Activated B cell treated with CpG ODN at 0.5 μM for 24 hours (primary cell): Measurements from ENCODE around the gene FAM131A. TPM values are rescaled to one million over a fixed set of nuclear protein-coding genes. Genes with fewer than 3 reads are reported as not detected.

Experiments used
- ATAC-seq: fragments of 200-7000 bp; cut with Tn5 transposase; one replicate; pipeline ENCODE4 v1.10.0; 2021; ENCODE audit warnings: low read depth, mild to moderate bottlenecking, moderate library complexity
- CTCF ChIA-PET: fragments of 350-600 bp; sonication (Branson Sonifier 250); formaldehyde crosslinking; loops from one replicate; lab custom pipeline; 2021; ENCODE audit warnings: antibody characterized with exemption; lab: Charles Lee
- POLR2A ChIA-PET: fragments of 350-600 bp; sonication (Branson Sonifier 250); formaldehyde crosslinking; loops from one replicate; lab custom pipeline; 2021; ENCODE audit warnings: antibody characterized with exemption; lab: Charles Lee
- DNase-seq: peaks from one replicate; pipeline ENCODE4 v3.0.0; 2022
- H3K27ac Mint-ChIP-seq: one replicate; pipeline ENCODE4 v1.8.0; 2020; ENCODE audit warnings: mixed read lengths
- H3K27me3 Mint-ChIP-seq: one replicate; pipeline ENCODE4 v1.8.0; 2021; ENCODE audit warnings: mixed read lengths
- H3K36me3 Mint-ChIP-seq: one replicate; pipeline ENCODE4 v1.8.0; 2021; ENCODE audit warnings: low read depth, mixed read lengths
- H3K4me1 Mint-ChIP-seq: one replicate; pipeline ENCODE4 v1.8.0; 2021; ENCODE audit warnings: mixed read lengths
- H3K4me3 Mint-ChIP-seq: one replicate; pipeline ENCODE4 v1.8.0; 2020; ENCODE audit warnings: mild to moderate bottlenecking, mixed read lengths
- H3K9me3 Mint-ChIP-seq: one replicate; pipeline ENCODE4 v1.8.0; 2020; ENCODE audit warnings: mixed read lengths
- intact Hi-C: fragments of 100-400 bp; cut with micrococcal nuclease; formaldehyde crosslinking; loops from one replicate; pipeline ENCODE4 v1.15.1; 2024
- total RNA-seq: library from RNA; stranded (reverse); gene quantifications from 2 replicates; pipeline ENCODE4 v1.2.3, GENCODE V29; 2022
- TF ChIP-seq, protein P1 (sequence below): fragments of 200-600 bp; IDR thresholded peaks from one replicate; pipeline ENCODE4 v1.8.0; 2022; ENCODE audit warnings: antibody characterized with exemption, mild to moderate bottlenecking

FAM131A gene
- total RNA-seq, 1 donor from 2014 or later: 5.3 TPM

DNA sequence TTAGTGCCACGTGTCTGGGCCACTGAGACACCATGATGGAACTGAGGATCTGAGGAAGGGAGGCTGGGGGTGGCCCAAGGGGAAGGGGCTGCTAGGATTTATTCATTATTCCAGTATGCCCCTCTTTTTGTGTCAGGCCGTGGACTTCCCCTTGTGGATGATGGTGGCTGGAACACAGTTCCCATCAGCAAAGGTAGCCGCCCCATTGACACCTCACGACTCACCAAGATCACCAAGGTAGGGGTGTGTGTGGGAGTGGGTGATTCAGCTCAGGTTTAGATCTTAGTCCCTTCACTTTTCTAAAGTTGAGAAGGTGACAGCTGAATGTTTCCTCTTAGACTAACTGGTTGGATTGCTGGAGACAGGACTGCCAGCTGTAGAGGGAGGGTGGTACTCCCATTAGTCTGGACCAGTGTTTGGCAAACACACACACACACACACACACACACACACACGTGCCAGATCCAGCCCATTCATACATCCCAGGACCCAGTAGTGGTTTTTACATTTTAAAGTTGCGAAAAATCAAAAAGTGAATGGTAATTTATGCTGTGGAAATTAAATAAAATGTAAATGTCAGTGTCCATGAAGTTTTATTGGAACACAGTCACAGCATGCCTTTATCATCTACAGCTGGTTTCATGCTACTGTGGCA lies 11.6 kb upstream of the FAM131A start:
- ChIA-PET POLR2A (no interaction called here), CTCF (no interaction called here)
- Mint-ChIP-seq H3K36me3 (peaks cover 99% of the 10 kb centered on the region), H3K4me3 (no peak overlapping the region), H3K4me1 (no peaks in the 10 kb centered on the region), H3K27me3 (no peaks in the 10 kb centered on the region), H3K9me3 (no peaks in the 10 kb centered on the region), H3K27ac (no peak overlapping the region)
- TF ChIP-seq, protein P1, sequence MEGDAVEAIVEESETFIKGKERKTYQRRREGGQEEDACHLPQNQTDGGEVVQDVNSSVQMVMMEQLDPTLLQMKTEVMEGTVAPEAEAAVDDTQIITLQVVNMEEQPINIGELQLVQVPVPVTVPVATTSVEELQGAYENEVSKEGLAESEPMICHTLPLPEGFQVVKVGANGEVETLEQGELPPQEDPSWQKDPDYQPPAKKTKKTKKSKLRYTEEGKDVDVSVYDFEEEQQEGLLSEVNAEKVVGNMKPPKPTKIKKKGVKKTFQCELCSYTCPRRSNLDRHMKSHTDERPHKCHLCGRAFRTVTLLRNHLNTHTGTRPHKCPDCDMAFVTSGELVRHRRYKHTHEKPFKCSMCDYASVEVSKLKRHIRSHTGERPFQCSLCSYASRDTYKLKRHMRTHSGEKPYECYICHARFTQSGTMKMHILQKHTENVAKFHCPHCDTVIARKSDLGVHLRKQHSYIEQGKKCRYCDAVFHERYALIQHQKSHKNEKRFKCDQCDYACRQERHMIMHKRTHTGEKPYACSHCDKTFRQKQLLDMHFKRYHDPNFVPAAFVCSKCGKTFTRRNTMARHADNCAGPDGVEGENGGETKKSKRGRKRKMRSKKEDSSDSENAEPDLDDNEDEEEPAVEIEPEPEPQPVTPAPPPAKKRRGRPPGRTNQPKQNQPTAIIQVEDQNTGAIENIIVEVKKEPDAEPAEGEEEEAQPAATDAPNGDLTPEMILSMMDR: no peak
- DNase-seq (no peak), ATAC-seq (no peak)
- intact Hi-C loops: no loop called here

DNA sequence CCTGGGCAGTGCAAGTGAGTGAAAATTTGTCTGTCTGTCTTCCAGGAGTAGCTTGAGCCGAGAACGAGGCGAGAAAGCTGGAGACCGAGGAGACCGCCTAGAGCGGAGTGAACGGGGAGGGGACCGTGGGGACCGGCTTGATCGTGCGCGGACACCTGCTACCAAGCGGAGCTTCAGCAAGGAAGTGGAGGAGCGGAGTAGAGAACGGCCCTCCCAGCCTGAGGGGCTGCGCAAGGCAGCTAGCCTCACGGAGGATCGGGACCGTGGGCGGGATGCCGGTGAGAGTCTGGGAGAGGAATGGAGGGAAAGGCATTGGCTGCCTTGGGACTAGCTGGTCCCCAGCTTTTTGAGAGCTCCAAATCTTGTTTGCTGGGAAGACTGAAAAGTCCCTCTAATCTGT lies 10.2 kb upstream of the FAM131A start:
- no peak overlapping the region for H3K4me3 Mint-ChIP-seq
- no peak overlapping the region for H3K27ac Mint-ChIP-seq
- H3K36me3 Mint-ChIP-seq: peaks cover 99% of the 10 kb centered on the region
- POLR2A ChIA-PET: interaction anchor here (1.0 kb wide), 1 partner anchor 10 kb away, joined by 3 read pairs; no protein-coding TSS in a partner anchor
- H3K27me3 Mint-ChIP-seq: no peaks in the 10 kb centered on the region
- TF ChIP-seq, protein P1: no peak
- H3K9me3 Mint-ChIP-seq: no peaks in the 10 kb centered on the region
- ATAC-seq: no peak
- no peaks in the 10 kb centered on the region for H3K4me1 Mint-ChIP-seq
- DNase-seq: no peak
- CTCF ChIA-PET: no interaction called here
- intact Hi-C loops: no loop called here

DNA sequence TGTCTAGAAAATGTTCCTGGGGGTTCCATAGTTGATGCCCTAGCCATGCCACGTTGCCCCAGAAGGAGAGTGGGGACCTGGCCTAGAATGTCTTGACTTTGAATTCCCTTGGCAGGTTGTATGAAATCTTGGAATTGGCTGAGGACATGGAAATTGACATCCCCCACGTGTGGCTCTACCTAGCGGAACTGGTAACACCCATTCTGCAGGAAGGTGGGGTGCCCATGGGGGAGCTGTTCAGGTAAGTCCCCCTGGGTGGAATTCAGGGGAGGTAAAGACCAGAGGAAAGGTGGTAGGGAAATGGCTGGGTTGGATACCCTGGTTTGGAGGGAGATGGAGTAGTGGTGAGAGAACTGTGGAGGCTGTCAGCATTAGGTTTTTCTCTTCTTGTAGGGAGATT lies 8.9 kb upstream of the FAM131A start:
- POLR2A ChIA-PET: no interaction called here
- intact Hi-C loops: no loop called here
- TF ChIP-seq, protein P1: no peak
- CTCF ChIA-PET: no interaction called here
- ATAC-seq (no peak), DNase-seq (no peak)
- no peak overlapping the region for H3K4me3 Mint-ChIP-seq
- H3K4me1 Mint-ChIP-seq: no peaks in the 10 kb centered on the region
- no peak overlapping the region for H3K27ac Mint-ChIP-seq
- no peaks in the 10 kb centered on the region for H3K9me3 Mint-ChIP-seq
- H3K27me3 Mint-ChIP-seq: no peaks in the 10 kb centered on the region
- peaks cover 99% of the 10 kb centered on the region for H3K36me3 Mint-ChIP-seq

DNA sequence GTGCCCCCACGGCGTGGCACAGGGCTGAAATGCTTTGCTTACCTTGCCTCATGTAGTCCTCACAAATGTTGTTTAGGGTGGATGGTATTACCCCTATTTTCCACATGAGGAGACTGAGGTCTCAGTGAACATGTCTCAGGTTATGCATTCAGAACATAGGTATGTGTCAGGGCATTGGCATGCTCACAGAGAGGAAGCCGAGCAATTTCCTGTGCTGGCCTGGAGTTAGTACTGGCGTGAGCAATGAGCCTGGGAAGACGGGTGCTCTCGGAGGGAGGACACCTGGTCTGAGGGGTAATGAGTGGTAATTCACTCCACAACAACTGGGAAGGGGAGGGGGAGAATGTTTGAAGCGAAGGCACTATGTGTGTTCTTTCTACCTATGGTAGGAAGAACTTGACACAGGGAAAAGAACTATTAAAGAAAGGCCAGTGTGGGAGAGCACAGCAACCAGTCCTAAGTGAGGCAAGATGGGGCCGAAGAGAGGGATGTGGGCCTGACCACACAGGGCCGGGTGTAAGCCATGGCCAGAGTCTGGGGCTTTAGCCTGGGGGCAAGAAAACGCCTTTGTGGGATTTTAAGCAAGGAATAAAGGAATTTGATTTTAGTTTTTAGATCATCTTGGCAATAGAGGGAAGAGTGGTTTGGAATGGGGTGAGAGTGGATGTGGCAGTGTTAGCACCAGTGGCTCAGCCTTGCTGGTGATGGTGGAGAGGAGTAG lies 4.9 kb upstream of the FAM131A start:
- no peaks in the 10 kb centered on the region for H3K9me3 Mint-ChIP-seq
- DNase-seq (no peak), ATAC-seq (no peak)
- TF ChIP-seq, protein P1: no peak
- POLR2A ChIA-PET: no interaction called here
- CTCF ChIA-PET: no interaction called here
- intact Hi-C loops: no loop called here
- peaks cover 25% of the 10 kb centered on the region for H3K4me1 Mint-ChIP-seq
- peaks cover 76% of the 10 kb centered on the region for H3K36me3 Mint-ChIP-seq
- peaks cover 1% of the 10 kb centered on the region for H3K27me3 Mint-ChIP-seq
- H3K4me3 Mint-ChIP-seq: no peak overlapping the region
- peak overlapping the region; percentile 56 for H3K27ac Mint-ChIP-seq

DNA sequence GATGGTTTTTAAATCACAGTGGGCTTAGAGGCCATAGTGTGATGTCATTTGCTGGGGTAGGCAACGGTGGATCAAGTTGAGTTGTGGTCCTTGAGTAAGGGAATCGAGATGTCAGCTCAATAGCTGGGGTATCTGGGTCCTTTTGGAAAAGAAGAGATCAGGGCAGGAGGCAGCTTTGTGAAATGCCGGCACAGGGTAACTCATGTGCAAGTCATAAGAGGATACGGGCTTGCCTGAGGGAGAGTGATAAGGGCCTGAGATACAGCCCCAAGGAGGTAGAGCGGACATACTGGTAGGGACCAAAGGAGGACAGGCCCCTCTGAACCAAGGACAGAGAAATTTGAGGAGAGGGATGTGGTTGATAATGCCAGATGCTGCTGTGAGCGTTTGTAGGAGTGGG lies 4.2 kb upstream of the FAM131A start:
- peaks cover 69% of the 10 kb centered on the region for H3K36me3 Mint-ChIP-seq
- H3K4me3 Mint-ChIP-seq: no peak overlapping the region
- DNase-seq (no peak), ATAC-seq (no peak)
- no peaks in the 10 kb centered on the region for H3K9me3 Mint-ChIP-seq
- H3K27ac Mint-ChIP-seq: peak overlapping the region; percentile 56
- intact Hi-C loops: no loop called here
- H3K4me1 Mint-ChIP-seq: peaks cover 32% of the 10 kb centered on the region
- TF ChIP-seq, protein P1: no peak
- peaks cover 5% of the 10 kb centered on the region for H3K27me3 Mint-ChIP-seq
- ChIA-PET POLR2A (interaction anchor here (0.6 kb wide), 1 partner anchor 18 kb away, joined by 3 read pairs; no protein-coding TSS in a partner anchor), CTCF (no interaction called here)
